HEK293 (cell line): ENCODE data around the gene TUBB2B.

ENCODE experiments used
- ZNF112 ChIP-seq: fragments of 450-650 bp; formaldehyde crosslinking; IDR thresholded peaks from 2 replicates; pipeline ENCODE4 v1.5.0; 2017; ENCODE audit warnings: missing biosample characterization, missing genetic modification characterization
- ZNF174 ChIP-seq: fragments of 450-650 bp; formaldehyde crosslinking; IDR thresholded peaks from 2 replicates; pipeline ENCODE4 v1.5.0; 2017; ENCODE audit warnings: missing biosample characterization, mild to moderate bottlenecking, missing genetic modification characterization
- ZNF354C ChIP-seq: fragments of 450-650 bp; formaldehyde crosslinking; IDR thresholded peaks from 2 replicates; pipeline ENCODE4 v1.5.1; 2016; ENCODE audit warnings: missing biosample characterization, missing genetic modification characterization, low read depth, borderline replicate concordance
- ZNF624 ChIP-seq: fragments of 450-650 bp; formaldehyde crosslinking; IDR thresholded peaks from 2 replicates; pipeline ENCODE4 v1.5.1; 2017; ENCODE audit warnings: missing biosample characterization, missing genetic modification characterization
- TF ChIP-seq, protein P1 (sequence below): fragments of 450-650 bp; formaldehyde crosslinking; IDR thresholded peaks from 2 replicates; pipeline ENCODE4 v1.5.1; 2016; ENCODE audit warnings: missing biosample characterization, missing genetic modification characterization
- TF ChIP-seq, protein P2 (sequence below): fragments of 450-650 bp; formaldehyde crosslinking; IDR thresholded peaks from 2 replicates; pipeline ENCODE4 v1.5.1; 2016; ENCODE audit warnings: missing biosample characterization, missing genetic modification characterization

DNA sequence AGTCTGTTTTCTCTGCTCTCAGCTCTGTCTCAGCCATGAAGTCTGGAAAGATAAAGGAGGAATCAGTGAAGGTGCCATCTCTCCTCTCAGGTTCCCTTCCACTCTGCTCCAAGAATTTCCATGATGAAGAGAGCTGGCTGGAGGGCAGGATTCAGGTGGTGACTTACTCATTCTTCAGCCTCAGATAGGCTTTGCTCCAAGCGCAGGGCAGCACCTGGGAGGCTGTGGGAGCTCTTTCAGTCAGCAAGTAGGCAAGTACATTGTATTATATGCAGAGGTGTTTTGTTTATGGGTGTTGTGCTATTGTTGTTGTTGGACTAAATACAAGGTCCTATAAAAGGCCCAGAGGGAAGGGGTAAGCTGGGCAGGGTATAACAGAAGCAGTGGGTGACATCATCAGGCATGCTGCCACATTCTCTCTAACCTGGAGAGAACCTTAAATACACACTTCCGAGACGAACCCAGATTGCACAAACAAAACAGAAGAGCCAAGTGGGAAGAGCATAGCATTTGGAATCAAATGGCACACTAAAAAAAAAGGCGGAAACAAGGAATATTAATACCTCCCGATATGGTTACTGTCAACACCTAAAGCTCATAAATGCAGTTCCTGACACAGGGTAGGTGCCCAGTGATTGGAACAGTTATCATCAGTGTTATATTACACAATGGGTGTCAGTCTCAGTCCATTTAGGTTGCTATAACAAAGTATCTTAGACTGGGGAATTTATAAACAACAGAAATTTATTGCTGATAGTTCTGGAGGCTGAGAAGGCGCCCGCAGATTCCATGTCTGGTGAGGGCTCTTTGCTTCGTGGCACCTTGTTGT, 16.8 kb upstream of the TUBB2B start:
- TF ChIP-seq, protein P1, sequence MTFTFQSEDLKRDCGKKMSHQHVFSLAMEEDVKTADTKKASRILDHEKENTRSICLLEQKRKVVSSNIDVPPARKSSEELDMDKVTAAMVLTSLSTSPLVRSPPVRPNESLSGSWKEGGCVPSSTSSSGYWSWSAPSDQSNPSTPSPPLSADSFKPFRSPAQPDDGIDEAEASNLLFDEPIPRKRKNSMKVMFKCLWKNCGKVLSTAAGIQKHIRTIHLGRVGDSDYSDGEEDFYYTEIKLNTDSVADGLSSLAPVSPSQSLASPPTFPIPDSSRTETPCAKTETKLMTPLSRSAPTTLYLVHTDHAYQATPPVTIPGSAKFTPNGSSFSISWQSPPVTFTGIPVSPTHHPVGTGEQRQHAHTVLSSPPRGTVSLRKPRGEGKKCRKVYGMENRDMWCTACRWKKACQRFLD: no peak
- TF ChIP-seq ZNF624 (tag by site-specific recombination) (no peak), ZNF174 (tag by site-specific recombination) (no peak), ZNF354C (no peak), ZNF112 (no peak)
- TF ChIP-seq, protein P2, sequence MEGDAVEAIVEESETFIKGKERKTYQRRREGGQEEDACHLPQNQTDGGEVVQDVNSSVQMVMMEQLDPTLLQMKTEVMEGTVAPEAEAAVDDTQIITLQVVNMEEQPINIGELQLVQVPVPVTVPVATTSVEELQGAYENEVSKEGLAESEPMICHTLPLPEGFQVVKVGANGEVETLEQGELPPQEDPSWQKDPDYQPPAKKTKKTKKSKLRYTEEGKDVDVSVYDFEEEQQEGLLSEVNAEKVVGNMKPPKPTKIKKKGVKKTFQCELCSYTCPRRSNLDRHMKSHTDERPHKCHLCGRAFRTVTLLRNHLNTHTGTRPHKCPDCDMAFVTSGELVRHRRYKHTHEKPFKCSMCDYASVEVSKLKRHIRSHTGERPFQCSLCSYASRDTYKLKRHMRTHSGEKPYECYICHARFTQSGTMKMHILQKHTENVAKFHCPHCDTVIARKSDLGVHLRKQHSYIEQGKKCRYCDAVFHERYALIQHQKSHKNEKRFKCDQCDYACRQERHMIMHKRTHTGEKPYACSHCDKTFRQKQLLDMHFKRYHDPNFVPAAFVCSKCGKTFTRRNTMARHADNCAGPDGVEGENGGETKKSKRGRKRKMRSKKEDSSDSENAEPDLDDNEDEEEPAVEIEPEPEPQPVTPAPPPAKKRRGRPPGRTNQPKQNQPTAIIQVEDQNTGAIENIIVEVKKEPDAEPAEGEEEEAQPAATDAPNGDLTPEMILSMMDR: no peak
